Gastrocnemius medialis (tissue), 4 donors: ENCODE data around the gene PCNX2. TPM values are rescaled to one million over a fixed set of nuclear protein-coding genes. Genes with fewer than 3 reads are reported as not detected.

Experiments
- ATAC-seq, 2 donors: fragments of 150-250 bp; one replicate each; pipeline ENCODE4 v1.9.1; 2016
- DNase-seq, 2 donors: peaks; one replicate each; pipeline ENCODE4 v3.0.0-alpha.2; 2019
- H3K27ac ChIP-seq, 4 donors: fragments of 200-600 bp; sonication (generic); 1 replicate in 1 of 4; 2 replicates in 3 of 4; pipeline ENCODE4 v1.5.1; 2016 to 2018; ENCODE audit warnings: mild to moderate bottlenecking in 2 of 4, moderate library complexity in 1 of 4
- H3K27me3 ChIP-seq, 3 donors: fragments of 200-600 bp; sonication (generic) in 2 of 3; 1 replicate in 1 of 3; 2 replicates in 2 of 3; pipeline versions ENCODE4 v1.5.1 to v1.6.0; 2016 to 2019; ENCODE audit warnings: mild to moderate bottlenecking in 1 of 3, moderate library complexity in 1 of 3
- H3K36me3 ChIP-seq, 2 donors: fragments of 200-600 bp; sonication (generic) in 1 of 2; one replicate each; pipeline ENCODE4 v1.5.1; 2017 to 2018
- H3K4me1 ChIP-seq, 2 donors: fragments of 200-600 bp; sonication (generic) in 1 of 2; one replicate each; pipeline ENCODE4 v1.5.1; 2016 to 2017; ENCODE audit warnings: mild to moderate bottlenecking in 2 of 2
- H3K4me3 ChIP-seq, 4 donors: fragments of 200-600 bp; sonication (generic) in 3 of 4; 1 replicate in 1 of 4; 2 replicates in 3 of 4; pipeline ENCODE4 v1.5.1; 2016 to 2019; ENCODE audit warnings: mild to moderate bottlenecking in 2 of 4
- H3K9me3 ChIP-seq, 3 donors: fragments of 200-600 bp; sonication (generic) in 2 of 3; 1 replicate in 1 of 3; 2 replicates in 2 of 3; pipeline ENCODE4 v1.5.1; 2016 to 2019
- POLR2A ChIP-seq, 2 donors: fragments of 450-650 bp; IDR thresholded peaks; one replicate each; pipeline ENCODE4 v1.6.1; 2017; ENCODE audit warnings: antibody characterized with exemption in 2 of 2, mild to moderate bottlenecking in 2 of 2, moderate library complexity in 2 of 2
- in situ Hi-C, 4 donors: fragments of 200-750 bp; cut with MboI; loops; one replicate each; pipeline versions ENCODE4 v1.15.0 to v1.8.0; 2017; ENCODE audit warnings: low sequenced_read_pairs in 4 of 4
- intact Hi-C: fragments of 100-400 bp; cut with DNase I; formaldehyde crosslinking; loops from one replicate; pipeline ENCODE4 v1.15.1; 2023; ENCODE audit warnings: low total_unique reads
- total RNA-seq, 4 donors: library from RNA; depleted of rRNA; stranded (reverse); fragments of >200 nt; gene quantifications; one replicate each; pipeline versions ENCODE4 v1.1.0 to v1.2.3, GENCODE V29; 2016
- TF ChIP-seq, protein P1 (sequence below), 5 experiments: fragments of 450-650 bp in 3 of 5; fragments of 200-600 bp in 2 of 5; sonication (generic) in 2 of 5; IDR thresholded peaks in 4 of 5; conservative IDR thresholded peaks in 1 of 5; 1 replicate in 4 of 5; 2 replicates in 1 of 5; pipeline ENCODE4 v1.5.1; 2016 to 2019; ENCODE audit warnings: antibody characterized with exemption in 5 of 5, mild to moderate bottlenecking in 3 of 5, moderate library complexity in 3 of 5

PCNX2 gene
- total RNA-seq, 4 donors from 2014 or later = 0.34 to 5.6 (median 1.9) TPM

DNA sequence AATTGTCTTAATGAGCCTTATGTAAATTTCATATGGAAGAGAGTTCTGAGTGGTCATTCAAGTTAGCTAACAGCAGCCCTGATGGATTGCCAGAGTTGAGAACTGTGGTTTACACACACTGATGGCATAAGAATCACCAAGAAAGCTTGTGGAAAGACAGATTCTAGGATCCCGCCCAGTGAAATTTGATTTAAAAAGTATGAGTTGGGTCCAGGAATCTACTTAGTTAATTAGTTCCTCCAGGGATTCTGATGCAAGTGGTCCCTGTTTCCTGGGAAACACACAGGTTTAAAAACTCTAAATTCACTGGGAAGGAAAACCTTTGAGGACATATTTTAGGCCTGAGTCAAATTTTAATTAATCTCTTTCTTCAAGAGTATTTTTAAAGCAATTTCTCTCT is 200.8 kb downstream of the PCNX2 start:
- no peak overlapping the region for H3K27ac ChIP-seq
- H3K4me1 ChIP-seq = peaks cover 0 to 6% of the 10 kb centered on the region in 2 donors
- no peaks in the 10 kb centered on the region for H3K27me3 ChIP-seq
- no peak overlapping the region for H3K4me3 ChIP-seq
- H3K9me3 ChIP-seq = no peaks in the 10 kb centered on the region
- intact Hi-C loops (no loop called here), in situ Hi-C loops (no loop called here)
- TF ChIP-seq POLR2A (IDR thresholded peaks at IDR 0.05) = no peak
- TF ChIP-seq, protein P1, sequence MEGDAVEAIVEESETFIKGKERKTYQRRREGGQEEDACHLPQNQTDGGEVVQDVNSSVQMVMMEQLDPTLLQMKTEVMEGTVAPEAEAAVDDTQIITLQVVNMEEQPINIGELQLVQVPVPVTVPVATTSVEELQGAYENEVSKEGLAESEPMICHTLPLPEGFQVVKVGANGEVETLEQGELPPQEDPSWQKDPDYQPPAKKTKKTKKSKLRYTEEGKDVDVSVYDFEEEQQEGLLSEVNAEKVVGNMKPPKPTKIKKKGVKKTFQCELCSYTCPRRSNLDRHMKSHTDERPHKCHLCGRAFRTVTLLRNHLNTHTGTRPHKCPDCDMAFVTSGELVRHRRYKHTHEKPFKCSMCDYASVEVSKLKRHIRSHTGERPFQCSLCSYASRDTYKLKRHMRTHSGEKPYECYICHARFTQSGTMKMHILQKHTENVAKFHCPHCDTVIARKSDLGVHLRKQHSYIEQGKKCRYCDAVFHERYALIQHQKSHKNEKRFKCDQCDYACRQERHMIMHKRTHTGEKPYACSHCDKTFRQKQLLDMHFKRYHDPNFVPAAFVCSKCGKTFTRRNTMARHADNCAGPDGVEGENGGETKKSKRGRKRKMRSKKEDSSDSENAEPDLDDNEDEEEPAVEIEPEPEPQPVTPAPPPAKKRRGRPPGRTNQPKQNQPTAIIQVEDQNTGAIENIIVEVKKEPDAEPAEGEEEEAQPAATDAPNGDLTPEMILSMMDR (IDR thresholded peaks at IDR 0.05 in 4 of 5, conservative IDR thresholded peaks at IDR 0.05 in 1 of 5) = no peak
- DNase-seq (no peak), ATAC-seq (no peak)
- no peaks in the 10 kb centered on the region for H3K36me3 ChIP-seq

DNA sequence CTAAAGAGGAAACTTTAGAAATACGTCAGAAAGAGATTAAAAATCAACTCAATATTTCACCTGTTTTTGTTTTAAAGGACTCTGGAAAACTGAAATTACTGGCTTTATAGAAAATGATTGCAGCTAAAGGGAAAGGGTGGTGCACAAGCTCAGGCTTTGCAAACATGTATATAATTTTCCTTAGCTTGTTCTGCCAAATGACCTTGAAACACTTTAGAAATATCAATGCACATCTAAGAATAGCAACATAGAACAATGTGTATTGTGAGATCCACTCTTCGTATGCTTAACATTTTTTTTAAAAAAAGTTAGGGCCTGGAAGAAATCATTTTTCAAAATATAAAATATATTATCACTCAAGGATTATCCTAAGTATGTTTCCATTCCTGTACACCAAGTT is 201.3 kb downstream of the PCNX2 start:
- H3K27me3 ChIP-seq = no peaks in the 10 kb centered on the region
- DNase-seq = no peak
- no peak for ATAC-seq
- H3K4me1 ChIP-seq = peaks cover 0 to 6% of the 10 kb centered on the region in 2 donors
- intact Hi-C loops = no loop called here
- H3K9me3 ChIP-seq = no peaks in the 10 kb centered on the region
- in situ Hi-C loops = no loop called here
- H3K27ac ChIP-seq = no peak overlapping the region
- H3K36me3 ChIP-seq = no peaks in the 10 kb centered on the region
- no peak for TF ChIP-seq POLR2A (IDR thresholded peaks at IDR 0.05)
- TF ChIP-seq, protein P1 (IDR thresholded peaks at IDR 0.05 in 4 of 5, conservative IDR thresholded peaks at IDR 0.05 in 1 of 5) = no peak
- no peak overlapping the region for H3K4me3 ChIP-seq

DNA sequence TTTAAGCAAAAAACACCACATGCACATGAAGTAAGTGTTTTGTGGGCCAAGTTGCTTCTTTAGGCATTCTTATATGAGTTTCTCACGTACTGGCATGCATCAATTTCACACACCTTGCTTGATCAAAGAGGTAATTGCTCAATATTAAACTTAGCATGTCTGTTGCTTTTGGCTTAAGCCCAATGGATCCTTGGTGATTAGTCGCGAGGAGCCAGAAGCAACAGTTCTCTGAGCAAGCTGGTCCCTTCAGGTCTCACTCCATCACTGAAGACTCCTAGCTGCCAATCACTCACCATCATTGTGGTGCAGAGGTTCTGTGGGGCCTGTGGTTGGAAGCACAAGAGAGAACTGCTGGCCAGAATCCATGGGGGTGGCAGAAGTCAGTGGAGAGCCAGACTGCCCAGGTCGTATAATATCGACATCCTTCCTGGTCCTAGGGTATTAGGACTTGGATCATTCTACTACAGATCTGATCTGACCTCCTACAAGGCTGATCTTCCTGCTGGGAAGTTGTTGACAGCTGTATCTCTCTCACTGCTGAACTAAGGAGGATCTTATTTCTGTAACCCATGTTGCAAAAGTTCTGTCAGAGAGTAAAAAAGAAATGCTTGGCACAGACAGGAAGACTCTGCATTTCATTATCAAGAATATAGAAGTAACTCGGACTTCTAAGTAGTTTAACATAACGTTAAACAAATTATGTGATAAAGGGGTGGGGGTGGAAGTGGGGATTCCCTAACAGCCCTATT is 204.6 kb downstream of the PCNX2 start:
- TF ChIP-seq, protein P1 (IDR thresholded peaks at IDR 0.05 in 4 of 5, conservative IDR thresholded peaks at IDR 0.05 in 1 of 5) = no peak
- no peak for TF ChIP-seq POLR2A (IDR thresholded peaks at IDR 0.05)
- H3K27ac ChIP-seq = no peak overlapping the region
- no peaks in the 10 kb centered on the region for H3K36me3 ChIP-seq
- DNase-seq = no peak
- H3K4me3 ChIP-seq = no peak overlapping the region
- in situ Hi-C loops = no loop called here
- no peaks in the 10 kb centered on the region for H3K9me3 ChIP-seq
- no peaks in the 10 kb centered on the region for H3K27me3 ChIP-seq
- peaks cover 0 to 6% of the 10 kb centered on the region in 2 donors for H3K4me1 ChIP-seq
- no peak for ATAC-seq
- intact Hi-C loops = no loop called here

DNA sequence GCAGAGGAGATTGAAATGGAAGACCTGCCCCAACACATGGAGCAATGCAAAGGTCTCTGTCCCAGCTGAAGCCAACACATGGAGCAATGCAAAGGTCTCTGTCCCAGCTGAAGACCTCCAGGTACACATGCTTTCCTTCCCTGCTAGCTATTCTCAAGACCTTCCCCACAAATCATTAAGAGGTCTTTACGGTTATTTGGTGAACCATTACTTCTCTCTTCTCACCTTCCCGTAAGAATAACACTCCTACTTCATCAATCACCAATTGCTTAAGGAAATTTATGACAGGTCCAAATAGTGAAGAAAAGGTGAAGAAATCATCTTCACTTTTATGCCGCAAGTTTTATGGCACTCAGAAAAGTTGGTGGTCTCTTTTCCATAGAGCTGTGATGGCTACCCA is 206.3 kb downstream of the PCNX2 start:
- H3K27ac ChIP-seq = no peak overlapping the region
- DNase-seq = no peak

More for the DNA sequence above, 206.3 kb downstream of the PCNX2 start:
- in situ Hi-C loops = no loop called here
- no peaks in the 10 kb centered on the region for H3K36me3 ChIP-seq
- intact Hi-C loops = no loop called here
- H3K9me3 ChIP-seq = no peaks in the 10 kb centered on the region
- peaks cover 0 to 6% of the 10 kb centered on the region in 2 donors for H3K4me1 ChIP-seq
- H3K27me3 ChIP-seq = no peaks in the 10 kb centered on the region
- no peak for TF ChIP-seq POLR2A (IDR thresholded peaks at IDR 0.05)
- TF ChIP-seq, protein P1 (IDR thresholded peaks at IDR 0.05 in 4 of 5, conservative IDR thresholded peaks at IDR 0.05 in 1 of 5) = no peak
- no peak for ATAC-seq
- no peak overlapping the region for H3K4me3 ChIP-seq
